Common myeloid progenitor, CD34-positive (primary cell): ENCODE results near the gene LEMD2.

Source experiments
- CTCF ChIA-PET: fragments of 350-600 bp; sonication (Branson Sonifier 250); formaldehyde crosslinking; loops from one replicate; lab custom pipeline; 2021; ENCODE audit warnings: antibody characterized with exemption; lab: Charles Lee
- POLR2A ChIA-PET: fragments of 350-600 bp; sonication (Branson Sonifier 250); formaldehyde crosslinking; loops from one replicate; lab custom pipeline; 2021; ENCODE audit warnings: antibody characterized with exemption; lab: Charles Lee
- DNase-seq, 3 donors: peaks; one replicate each; pipeline versions ENCODE4 v3.0.0 to v3.0.0-alpha.2; 2013
- H3K27ac ChIP-seq, 2 experiments: 1 replicate in 1 of 2; 2 replicates in 1 of 2; pipeline ENCODE4 v1.7.0; 2013; ENCODE audit warnings: inconsistent platforms in 2 of 2, low read length in 2 of 2, mild to moderate bottlenecking in 2 of 2, low read depth in 1 of 2, moderate library complexity in 1 of 2; ENCODE audit not compliant: severe bottlenecking in 2 of 2, insufficient read depth in 1 of 2, poor library complexity in 1 of 2
- H3K27me3 ChIP-seq, 5 experiments: replicated peaks in 2 of 5; 1 replicate in 3 of 5; 2 replicates in 2 of 5; pipeline versions ENCODE4 v1.6.1 to v1.7.0; 2013; ENCODE audit warnings: low read length in 4 of 5, mild to moderate bottlenecking in 2 of 5, moderate library complexity in 2 of 5, inconsistent platforms in 1 of 5; ENCODE audit not compliant: insufficient read depth in 5 of 5, control insufficient read depth in 4 of 5
- H3K36me3 ChIP-seq, 4 experiments: 1 replicate in 2 of 4; 2 replicates in 2 of 4; pipeline versions ENCODE4 v1.6.1 to v1.7.0; 2013; ENCODE audit warnings: low read length in 3 of 4, control low read depth in 1 of 4, mild to moderate bottlenecking in 1 of 4; ENCODE audit not compliant: control insufficient read depth in 4 of 4, insufficient read depth in 4 of 4
- H3K4me1 ChIP-seq, 4 experiments: 1 replicate in 3 of 4; 2 replicates in 1 of 4; pipeline versions ENCODE4 v1.6.1 to v1.7.1; 2013; ENCODE audit warnings: low read length in 3 of 4, mild to moderate bottlenecking in 3 of 4, control low read depth in 1 of 4, inconsistent platforms in 1 of 4, moderate library complexity in 1 of 4; ENCODE audit not compliant: control insufficient read depth in 4 of 4, insufficient read depth in 4 of 4; ENCODE audit errors: control extremely low read depth in 1 of 4
- H3K4me3 ChIP-seq, 7 experiments: 1 replicate in 4 of 7; 2 replicates in 3 of 7; pipeline versions ENCODE4 v1.5.1 to v1.7.0; 2013; ENCODE audit warnings: mild to moderate bottlenecking in 7 of 7, low read length in 6 of 7, moderate library complexity in 6 of 7, inconsistent platforms in 2 of 7, low read depth in 2 of 7, control low read depth in 1 of 7; ENCODE audit not compliant: insufficient read depth in 4 of 7, control insufficient read depth in 1 of 7; ENCODE audit errors: extremely low read depth in 1 of 7
- H3K9me3 ChIP-seq, 5 experiments: 1 replicate in 4 of 5; 2 replicates in 1 of 5; pipeline versions ENCODE4 v1.6.1 to v1.7.1; 2013; ENCODE audit warnings: low read length in 4 of 5, mild to moderate bottlenecking in 2 of 5, inconsistent platforms in 1 of 5, low read depth in 1 of 5, moderate library complexity in 1 of 5; ENCODE audit not compliant: control insufficient read depth in 4 of 5, insufficient read depth in 2 of 5; ENCODE audit errors: control extremely low read depth in 1 of 5
- WGBS: methylation state at CpG from one replicate; pipeline ENCODE4 v1.1.5; 2013; ENCODE audit not compliant: insufficient coverage; 5-methylcytosine and 5-hydroxymethylcytosine counted together

Gene LEMD2

GRCh38 chr6:33752646-33753015 is 36.3 kb downstream of the LEMD2 start:
- Histone ChIP-seq H3K9me3 (no peaks in the 10 kb centered on the region), H3K36me3 (no peaks in the 10 kb centered on the region), H3K27me3 (peaks cover 0 to 1% (median 0%) of the 10 kb centered on the region in 5 experiments), H3K27ac (no peak overlapping the region), H3K4me1 (no peaks in the 10 kb centered on the region), H3K4me3 (no peak overlapping the region)
- CTCF ChIA-PET, result interaction anchor here (0.8 to 2.1 kb wide), 3 partner anchors 9 to 15 kb away, joined by 3 to 5 read pairs (median 4); no protein-coding TSS in a partner anchor
- DNase-seq, result no peak
- no CpG with 5 or more reads among the region's 1 CpG for WGBS
- POLR2A ChIA-PET, result no interaction called here

- Histone ChIP-seq H3K36me3 (no peaks in the 10 kb centered on the region), H3K9me3 (no peaks in the 10 kb centered on the region), H3K27ac (no peak overlapping the region), H3K4me3 (no peak overlapping the region), H3K4me1 (no peaks in the 10 kb centered on the region), H3K27me3 (peaks cover 0 to 1% (median 0%) of the 10 kb centered on the region in 5 experiments)
- DNase-seq, result no peak
- WGBS, result 93% methylated on average over 11 of the region's 15 CpGs
- ChIA-PET POLR2A (no interaction called here), CTCF (interaction anchor here (0.8 to 1.8 kb wide), 4 partner anchors 8 to 19 kb away, joined by 3 to 9 read pairs (median 5); no protein-coding TSS in a partner anchor)
Observed at GRCh38 chr6:33751771-33752645, 36.9 kb downstream of the LEMD2 start.

GRCh38 chr6:33750244-33750991 is 38.5 kb downstream of the LEMD2 start:
- no peaks in the 10 kb centered on the region for H3K9me3 ChIP-seq
- no peak overlapping the region for H3K4me3 ChIP-seq
- CTCF ChIA-PET, result interaction anchor here (0.8 to 1.8 kb wide), 5 partner anchors 11 to 405 kb away, joined by 3 to 9 read pairs (median 5); no protein-coding TSS in a partner anchor
- POLR2A ChIA-PET, result interaction anchor here (0.6 to 0.7 kb wide), 3 partner anchors 23 to 188 kb away, joined by 3 to 6 read pairs (median 4); no protein-coding TSS in a partner anchor
- peaks cover 0 to 1% (median 0%) of the 10 kb centered on the region in 5 experiments for H3K27me3 ChIP-seq
- DNase-seq, result no peak
- H3K4me1 ChIP-seq, result peaks cover 0 to 5% (median 0%) of the 10 kb centered on the region in 4 experiments
- H3K36me3 ChIP-seq, result no peaks in the 10 kb centered on the region
- 92% methylated on average over 6 of the region's 11 CpGs for WGBS
- no peak overlapping the region for H3K27ac ChIP-seq

- no peaks in the 10 kb centered on the region for H3K36me3 ChIP-seq
- H3K4me1 ChIP-seq, result peaks cover 0 to 5% (median 0%) of the 10 kb centered on the region in 4 experiments
- 89% methylated on average over 3 of the region's 7 CpGs for WGBS
- no peak for DNase-seq
- ChIA-PET POLR2A (no interaction called here), CTCF (interaction anchor here (0.8 to 1.5 kb wide), 2 partner anchors 11 to 406 kb away, joined by 3 read pairs; no protein-coding TSS in a partner anchor)
- H3K9me3 ChIP-seq, result no peaks in the 10 kb centered on the region
- no peak overlapping the region for H3K27ac ChIP-seq
- no peak overlapping the region for H3K4me3 ChIP-seq
- peaks cover 0 to 1% (median 0%) of the 10 kb centered on the region in 5 experiments for H3K27me3 ChIP-seq
Observed at GRCh38 chr6:33749401-33749800, 39.5 kb downstream of the LEMD2 start.

- DNase-seq, result no peak
- 100% methylated on average over 3 of the region's 4 CpGs for WGBS
- H3K9me3 ChIP-seq, result no peaks in the 10 kb centered on the region
- peaks cover 0 to 4% (median 0%) of the 10 kb centered on the region in 5 experiments for H3K27me3 ChIP-seq
- CTCF ChIA-PET, result interaction anchor here (0.8 to 1.5 kb wide), 2 partner anchors 10 to 12 kb away, joined by 3 read pairs; no protein-coding TSS in a partner anchor
- H3K4me3 ChIP-seq, result no peak overlapping the region
- H3K36me3 ChIP-seq, result no peaks in the 10 kb centered on the region
- no peak overlapping the region for H3K27ac ChIP-seq
- peaks cover 0 to 5% (median 0%) of the 10 kb centered on the region in 4 experiments for H3K4me1 ChIP-seq
- POLR2A ChIA-PET, result interaction anchor here (0.6 kb wide), 1 partner anchor 167 kb away, joined by 3 read pairs; no protein-coding TSS in a partner anchor
Observed at GRCh38 chr6:33748841-33749240, 40.1 kb downstream of the LEMD2 start.

GRCh38 chr6:33747823-33748222 is 41.1 kb downstream of the LEMD2 start:
- Histone ChIP-seq H3K9me3 (no peaks in the 10 kb centered on the region), H3K4me3 (no peak overlapping the region), H3K27me3 (peaks cover 0 to 15% (median 0%) of the 10 kb centered on the region in 5 experiments), H3K4me1 (peaks cover 0 to 5% (median 0%) of the 10 kb centered on the region in 4 experiments), H3K36me3 (no peaks in the 10 kb centered on the region), H3K27ac (no peak overlapping the region)
- ChIA-PET POLR2A (no interaction called here), CTCF (interaction anchor here (0.7 to 6.1 kb wide), 3 partner anchors 14 to 23 kb away, joined by 3 to 44 read pairs (median 6); no protein-coding TSS in a partner anchor)
- WGBS, result 95% methylated on average over 4 of the region's 5 CpGs
- no peak for DNase-seq
